CD4-positive, alpha-beta T cell treated with Interleukin-15 for 1 hour (primary cell): ENCODE data around the gene ARR3.
"Not testable (repeated sequence)": the region's sequence is repeated elsewhere in the genome, so short reads cannot be mapped to it uniquely, and the experiment has no call there.

Experiments used
- DNase-seq: peaks from one replicate; pipeline ENCODE4 v3.0.0-alpha.2; 2020

ARR3 gene

DNA sequence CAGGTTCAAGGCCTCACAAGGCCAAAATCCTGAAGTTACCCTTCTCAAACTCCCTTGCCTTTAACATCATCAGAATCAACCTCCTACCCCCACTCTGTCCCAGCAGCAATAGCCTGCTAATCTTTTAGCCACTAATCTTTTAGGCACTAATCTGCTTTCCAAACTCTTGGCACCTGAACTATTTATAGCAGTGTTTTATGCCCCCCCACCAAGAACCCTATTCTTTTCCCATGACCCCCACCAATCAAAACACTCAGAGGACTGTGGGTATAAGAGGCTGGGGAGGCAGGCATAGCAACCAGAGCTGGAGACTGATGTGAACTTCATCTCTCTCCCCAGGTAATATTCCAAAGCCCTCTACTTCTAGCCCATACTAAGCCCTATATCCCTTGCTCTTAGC is at the start of gene ARR3:
Gene ARR3, plus strand, starts transcription at position 301 of the 400 bp plus-strand sequence. CDS start 1,052 bp downstream, outside the sequence.
- DNase-seq, result no peak

DNA sequence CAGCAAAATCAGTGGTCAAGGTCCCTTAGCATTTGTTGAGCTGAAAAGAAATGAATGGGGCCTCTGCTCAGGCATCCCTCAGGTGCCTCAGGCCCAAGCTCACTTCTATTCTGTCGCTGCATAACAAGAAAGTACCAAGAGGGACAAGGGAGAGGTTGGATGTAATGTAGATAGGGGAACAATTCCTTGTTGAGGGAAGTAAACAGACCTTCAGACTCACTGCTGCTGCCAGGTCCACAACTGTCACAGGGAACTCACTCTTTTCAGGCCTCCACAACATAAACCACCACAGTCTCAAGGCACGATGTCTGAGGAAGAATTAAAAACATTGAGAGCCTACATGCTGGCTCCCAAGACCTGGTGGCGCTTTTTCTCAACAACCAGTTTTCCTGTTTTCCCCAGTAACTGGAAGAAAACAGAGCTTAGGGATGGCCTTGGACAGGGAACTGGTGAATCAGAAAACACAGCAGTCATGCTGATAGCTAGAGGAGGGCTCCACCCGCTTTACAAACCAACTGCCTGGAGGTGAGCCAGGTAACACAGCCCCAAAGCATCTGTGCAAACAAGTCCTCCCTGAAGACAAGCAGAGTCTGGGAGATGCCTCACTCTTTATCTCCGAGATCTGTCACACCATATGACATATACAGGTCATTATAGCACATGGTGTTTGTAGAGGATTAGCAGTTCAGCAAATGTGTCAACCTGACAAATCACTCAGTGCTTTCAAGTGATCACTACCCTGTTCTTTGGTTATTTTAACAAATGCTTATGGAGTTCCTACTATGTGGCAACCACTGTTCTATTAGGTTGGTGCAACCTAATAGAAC is 48.0 kb upstream of the ARR3 start:
- no peak for DNase-seq

- DNase-seq, result no peak
Measured at GRCh38 chrX:70226048-70226447, 42.1 kb upstream of the ARR3 start.

DNA sequence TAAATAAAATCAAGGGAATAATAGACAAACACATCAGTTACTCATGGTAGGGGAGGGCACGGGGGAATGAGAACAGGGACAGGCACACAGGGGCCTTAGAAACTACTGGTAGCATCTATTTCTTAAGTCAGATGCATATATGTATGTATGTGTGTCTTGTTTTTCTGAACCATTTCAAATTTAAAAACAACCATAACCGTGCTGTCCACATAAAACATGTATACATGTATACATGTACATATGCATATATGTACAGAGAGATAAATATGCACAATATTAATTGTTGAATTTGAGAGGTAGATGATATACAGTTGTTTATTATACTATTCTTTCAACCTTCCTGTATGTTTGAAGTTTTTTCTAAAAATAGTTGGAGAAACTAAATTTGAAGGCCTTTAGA is 41.4 kb upstream of the ARR3 start:
- DNase-seq, result no peak

- no peak for DNase-seq
Measured at GRCh38 chrX:70231666-70232065, 36.5 kb upstream of the ARR3 start.

GRCh38 chrX:70234355-70234754 is 33.8 kb upstream of the ARR3 start, which contains the start of gene AWAT1:
AWAT1 (plus strand) TSS chrX:70234655; CDS start chrX:70234696, 41 bp downstream.
- no peak for DNase-seq

GRCh38 chrX:70240751-70241150 is 27.4 kb upstream of the ARR3 start:
- no peak for DNase-seq

GRCh38 chrX:70241501-70241900 is 26.6 kb upstream of the ARR3 start:
- no peak for DNase-seq

GRCh38 chrX:70243601-70244000 is 24.5 kb upstream of the ARR3 start:
- not testable (repeated sequence) for DNase-seq

GRCh38 chrX:70244881-70245280 is 23.3 kb upstream of the ARR3 start:
- DNase-seq, result no peak

- no peak for DNase-seq
Measured at GRCh38 chrX:70247252-70247651, 20.9 kb upstream of the ARR3 start.

- no peak for DNase-seq
Measured at GRCh38 chrX:70252491-70252890, 15.6 kb upstream of the ARR3 start.

DNA sequence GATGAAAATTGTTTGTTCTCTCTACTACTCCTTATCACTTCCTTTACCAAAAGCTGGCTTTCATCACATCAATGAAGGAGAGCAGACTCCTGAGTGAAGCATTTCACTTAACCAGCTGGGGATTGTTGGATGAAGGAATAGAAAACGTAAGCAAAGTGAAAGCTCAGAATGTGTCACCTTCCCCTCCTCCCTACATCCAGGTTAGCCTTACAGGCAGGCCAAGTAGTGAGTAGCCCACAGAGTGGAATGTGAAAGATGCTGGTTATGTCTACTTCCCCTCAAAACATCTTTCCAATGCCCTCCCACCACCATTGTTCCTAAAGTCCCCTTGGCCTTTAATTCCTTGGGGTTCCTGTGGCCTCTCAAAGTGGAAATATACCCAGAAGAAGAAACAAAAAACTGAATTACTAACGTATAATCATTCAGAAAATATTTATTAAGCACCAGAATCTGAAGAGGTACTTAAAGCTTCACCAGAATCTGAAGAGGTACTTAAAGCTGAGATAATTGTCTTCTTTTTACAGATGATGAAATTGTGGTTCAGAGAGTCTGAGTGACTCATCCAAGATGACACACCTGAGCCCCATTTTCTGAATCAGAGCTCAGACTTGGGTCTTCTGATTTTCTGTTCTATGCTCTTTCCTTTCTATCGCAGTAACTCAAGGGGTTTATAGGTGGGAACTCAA is 14.6 kb upstream of the ARR3 start:
- DNase-seq, result no peak

GRCh38 chrX:70254063-70254400 is 14.1 kb upstream of the ARR3 start:
- no peak for DNase-seq

- DNase-seq, result no peak
Measured at GRCh38 chrX:70254909-70255308, 13.2 kb upstream of the ARR3 start.

- no peak for DNase-seq
Measured at GRCh38 chrX:70255452-70255851, 12.7 kb upstream of the ARR3 start.

GRCh38 chrX:70257423-70258288 is 10.5 kb upstream of the ARR3 start:
- no peak for DNase-seq

GRCh38 chrX:70260104-70260503 is 8.0 kb upstream of the ARR3 start, which contains the start of gene P2RY4:
P2RY4 (minus strand) TSS chrX:70260204; CDS start chrX:70259624, 580 bp downstream.
- no peak for DNase-seq

- no peak for DNase-seq
Measured at GRCh38 chrX:70262952-70263567, 5.1 kb upstream of the ARR3 start.

GRCh38 chrX:70264784-70265183 is 3.4 kb upstream of the ARR3 start:
- DNase-seq, result no peak

DNA sequence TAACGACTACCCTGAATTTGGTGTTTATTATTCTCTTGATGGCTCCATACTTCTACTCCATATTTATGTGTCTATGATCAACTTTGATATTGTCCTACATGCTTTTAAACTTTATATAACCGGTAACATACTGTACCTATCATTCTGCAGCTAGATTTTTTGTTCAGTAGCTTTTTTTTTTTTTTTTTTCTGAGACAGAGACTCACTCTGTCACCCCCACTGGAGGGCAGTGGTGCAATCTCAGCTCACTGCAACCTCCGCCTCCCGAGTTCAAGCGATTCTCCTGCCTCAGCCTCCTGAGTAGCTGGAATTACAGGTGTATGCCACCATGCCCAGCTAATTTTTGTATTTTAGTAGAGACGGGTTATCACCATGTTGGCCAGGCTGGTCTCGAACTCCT is 5.9 kb downstream of the ARR3 start:
- not testable (repeated sequence) for DNase-seq

GRCh38 chrX:70279081-70279480 is 10.9 kb downstream of the ARR3 start:
- DNase-seq, result no peak

GRCh38 chrX:70280573-70280972 is 12.4 kb downstream of the ARR3 start:
- DNase-seq, result no peak
